ENCODE data around the gene AOAH. TPM values are rescaled to one million over a fixed set of nuclear protein-coding genes. Genes with fewer than 3 reads are reported as not detected.
"Not testable (repeated sequence)": the region's sequence is repeated elsewhere in the genome, so short reads cannot be mapped to it uniquely, and the experiment has no call there.

AOAH gene
- total RNA-seq, 2 donors from 2014 or later: 5.2 to 6.0 TPM

DNA sequence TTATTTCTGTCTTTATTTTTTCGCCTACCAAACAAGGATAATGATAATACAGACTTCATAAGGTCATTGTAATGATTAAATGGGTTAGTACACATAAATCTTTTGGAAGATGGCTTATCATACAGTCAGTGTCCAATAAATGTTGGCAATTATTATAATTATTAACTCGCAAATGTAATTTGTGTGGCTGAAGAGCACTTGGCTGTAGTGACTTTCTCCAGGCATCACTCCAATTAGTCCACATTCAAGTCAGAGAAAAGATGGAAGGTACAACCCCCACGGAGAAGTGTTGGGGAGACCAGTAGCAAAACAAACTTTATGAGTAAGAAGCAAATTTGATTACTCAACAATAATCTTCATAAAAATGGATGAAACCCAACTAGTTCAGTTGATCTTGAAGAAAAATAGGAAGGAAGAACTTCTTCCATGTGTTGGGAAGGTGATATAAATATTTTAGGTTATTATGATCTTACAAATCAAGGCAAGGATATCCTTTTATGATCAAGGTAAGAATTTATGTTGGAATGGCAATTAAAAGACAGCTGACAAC, 5.1 kb downstream of the AOAH start:
- no peak for ATAC-seq
- no peak for DNase-seq (ENCODE audit: low spot score in 2 of 2)
- peaks cover 0 to 10% of the 10 kb centered on the region in 2 donors for H3K9me3 Mint-ChIP-seq
- H3K27ac Mint-ChIP-seq: no peak overlapping the region
- H3K36me3 Mint-ChIP-seq: peaks cover 5 to 23% of the 10 kb centered on the region in 2 donors

DNA sequence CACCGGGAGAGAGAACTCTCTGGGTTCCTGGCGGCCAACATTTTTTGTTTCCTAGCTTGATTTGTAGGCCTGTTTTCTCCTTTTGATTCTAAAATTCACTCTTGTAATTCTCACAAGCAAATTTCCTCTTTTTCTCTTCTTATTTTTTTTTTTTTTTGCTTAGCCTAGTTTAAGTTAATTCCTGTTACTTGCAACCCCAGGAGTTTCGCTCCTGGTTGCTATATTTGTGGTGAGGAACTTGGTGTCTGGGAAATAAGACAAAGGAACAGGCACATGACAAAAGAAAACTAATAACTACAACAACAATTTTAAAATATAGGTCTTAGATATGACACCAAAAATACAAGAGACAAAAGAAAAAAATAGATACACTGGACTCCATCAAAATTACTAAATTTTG, 6.7 kb downstream of the AOAH start:
- H3K36me3 Mint-ChIP-seq: peaks cover 14 to 30% of the 10 kb centered on the region in 2 donors
- H3K27ac Mint-ChIP-seq: no peak overlapping the region
- no peak for ATAC-seq
- peaks cover 0 to 10% of the 10 kb centered on the region in 2 donors for H3K9me3 Mint-ChIP-seq
- DNase-seq (ENCODE audit: low spot score in 2 of 2): no peak

DNA sequence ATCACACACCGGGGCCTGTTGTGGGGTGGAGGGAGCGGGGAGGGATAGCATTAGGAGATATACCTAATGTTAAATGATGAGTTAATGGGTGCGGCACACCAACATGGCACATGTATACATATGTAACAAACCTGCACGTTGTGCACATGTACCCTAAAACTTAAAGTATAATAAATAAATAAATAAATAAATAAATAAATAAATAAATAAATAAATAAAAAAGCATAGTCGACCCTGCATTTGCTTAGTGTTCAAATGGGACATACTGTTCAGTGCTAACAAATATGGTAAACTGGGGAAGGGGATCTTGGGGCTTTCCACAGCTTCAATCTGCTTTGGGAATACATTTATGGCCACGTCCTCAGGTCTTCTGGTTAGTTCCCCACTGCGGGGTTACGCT, 7.5 kb downstream of the AOAH start:
- peaks cover 18 to 37% of the 10 kb centered on the region in 2 donors for H3K36me3 Mint-ChIP-seq
- not testable (repeated sequence) for H3K9me3 Mint-ChIP-seq; DNase-seq (ENCODE audit: low spot score in 2 of 2); ATAC-seq; H3K27ac Mint-ChIP-seq

DNA sequence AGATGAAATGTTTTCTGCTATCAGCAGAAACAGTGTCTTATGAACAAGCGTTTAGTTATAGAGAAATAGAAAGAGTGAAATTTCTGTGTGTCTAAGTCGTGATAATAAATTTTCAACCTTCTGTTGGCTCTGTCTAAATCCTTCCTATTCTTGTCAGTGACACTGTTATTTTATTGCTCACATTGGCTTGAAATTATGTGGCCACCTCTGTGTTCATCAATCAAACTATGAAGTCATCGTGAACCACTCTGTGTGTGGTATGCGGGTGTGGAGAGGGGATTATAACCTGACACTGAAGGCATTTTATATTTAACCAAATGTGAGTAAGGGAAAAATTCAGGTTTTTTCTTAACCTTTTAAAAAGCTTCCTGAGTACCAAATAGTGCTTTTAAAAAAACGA, 12.3 kb downstream of the AOAH start:
- peak in 1 of 2 donors; percentile 39 for ATAC-seq
- no peak overlapping the region for H3K27ac Mint-ChIP-seq
- H3K9me3 Mint-ChIP-seq: peaks cover 5 to 17% of the 10 kb centered on the region in 2 donors
- H3K36me3 Mint-ChIP-seq: peaks cover 45 to 50% of the 10 kb centered on the region in 2 donors
- DNase-seq (ENCODE audit: low spot score in 2 of 2): no peak

DNA sequence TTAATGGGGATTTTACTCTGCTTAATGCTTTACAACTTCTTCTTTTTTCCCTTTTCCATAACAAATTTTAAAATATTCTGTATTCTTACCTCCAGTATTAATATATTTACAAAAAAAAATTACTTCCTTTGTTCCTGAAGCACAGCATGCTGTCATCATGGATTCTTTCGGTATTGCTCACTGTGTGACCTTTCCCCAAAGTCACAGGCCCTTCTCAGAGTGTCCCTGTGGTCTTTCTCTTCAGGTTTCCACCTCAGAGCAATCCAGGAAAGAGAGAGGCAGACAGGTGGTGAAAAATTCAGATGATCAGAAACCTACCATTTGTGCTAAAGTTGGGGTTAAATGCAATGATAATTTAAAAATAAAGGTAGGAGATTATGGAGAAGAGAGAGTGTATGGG, 13.0 kb downstream of the AOAH start:
- Mint-ChIP-seq H3K27ac (peak overlapping the region; percentile 62 to 63), H3K36me3 (peaks cover 48 to 49% of the 10 kb centered on the region in 2 donors), H3K9me3 (peaks cover 3 to 20% of the 10 kb centered on the region in 2 donors)
- DNase-seq (ENCODE audit: low spot score in 2 of 2) (no peak), ATAC-seq (peak in 1 of 2 donors; percentile 56)

DNA sequence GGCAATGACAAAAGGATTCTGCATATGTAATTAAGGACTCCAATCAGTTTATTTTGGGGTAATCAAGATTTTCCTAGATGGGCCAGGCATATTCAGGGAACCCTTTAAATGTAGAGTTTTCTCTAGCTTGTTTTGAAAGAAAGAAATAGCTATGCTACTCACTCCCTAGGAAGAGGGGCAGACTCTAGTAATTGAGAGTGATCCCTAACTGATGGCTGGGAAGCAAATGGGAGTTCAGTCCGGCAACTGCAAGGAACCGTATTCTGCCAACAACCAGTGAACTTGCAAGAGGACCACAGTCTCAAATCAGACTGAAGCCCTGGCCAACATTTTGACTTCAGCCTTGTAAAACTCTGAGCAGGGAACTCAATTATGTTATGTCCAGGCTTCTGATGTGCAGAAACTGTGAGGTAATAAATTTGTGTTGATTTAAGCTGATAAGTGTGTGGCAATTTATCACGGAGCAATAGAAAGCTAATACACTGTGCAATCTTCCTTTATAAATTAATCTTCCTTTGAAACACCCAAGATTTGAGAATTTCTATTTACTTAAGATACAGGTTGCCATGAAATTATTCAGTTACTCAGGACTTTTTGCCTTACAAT, 14.0 kb downstream of the AOAH start:
- Mint-ChIP-seq H3K9me3 (peaks cover 3 to 21% of the 10 kb centered on the region in 2 donors), H3K27ac (no peak overlapping the region), H3K36me3 (peaks cover 54 to 59% of the 10 kb centered on the region in 2 donors)
- ATAC-seq (no peak), DNase-seq (ENCODE audit: low spot score in 2 of 2) (no peak)

DNA sequence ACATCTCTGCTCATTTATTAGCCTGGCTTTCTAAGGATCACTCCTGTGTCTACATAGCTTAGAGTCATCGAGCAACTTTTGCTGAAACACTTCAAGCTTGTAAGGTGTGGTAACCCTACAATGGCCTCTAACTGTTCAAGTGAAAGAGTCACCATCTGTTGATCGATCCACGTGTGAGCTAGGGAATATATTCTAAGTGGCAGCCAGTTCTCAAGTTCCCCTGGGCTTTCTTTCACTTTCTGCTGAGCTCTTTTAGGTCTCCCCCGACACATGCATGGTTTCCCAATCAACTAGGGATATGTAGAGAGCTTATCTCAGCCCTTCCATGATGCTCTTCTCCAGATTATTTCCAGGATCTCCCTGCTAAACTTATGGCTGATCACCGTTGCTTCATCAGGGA, 15.5 kb downstream of the AOAH start:
- Mint-ChIP-seq H3K9me3 (peaks cover 7 to 27% of the 10 kb centered on the region in 2 donors), H3K36me3 (peaks cover 66 to 74% of the 10 kb centered on the region in 2 donors), H3K27ac (peak overlapping the region in 1 of 2 donors; percentile 85)
- ATAC-seq: peak in 1 of 2 donors; percentile 20
- no peak for DNase-seq (ENCODE audit: low spot score in 2 of 2)

DNA sequence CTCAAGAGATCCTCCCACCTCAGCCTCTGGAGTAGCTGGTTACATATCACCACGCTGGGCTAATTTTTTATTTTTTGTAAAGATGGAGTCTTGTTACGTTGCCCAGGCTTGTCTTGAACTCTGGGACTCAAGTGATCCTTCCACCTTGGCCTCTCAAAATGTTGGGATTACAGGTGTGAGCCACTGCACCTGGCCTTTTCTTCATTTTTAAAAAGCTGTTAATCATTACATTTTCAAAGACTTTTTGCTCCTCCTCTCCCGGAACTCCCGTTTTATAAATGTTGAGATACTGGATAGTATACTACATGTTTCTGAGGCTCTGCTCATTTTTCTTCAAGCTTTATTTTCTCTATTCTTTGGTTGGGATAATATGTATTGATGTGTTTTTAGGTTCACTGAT, 16.4 kb downstream of the AOAH start:
- peak overlapping the region; percentile 85 to 95 for H3K27ac Mint-ChIP-seq
- ATAC-seq: no peak
- DNase-seq (ENCODE audit: low spot score in 2 of 2): no peak
- H3K36me3 Mint-ChIP-seq: peaks cover 58 to 74% of the 10 kb centered on the region in 2 donors
- H3K9me3 Mint-ChIP-seq: peaks cover 7 to 27% of the 10 kb centered on the region in 2 donors

DNA sequence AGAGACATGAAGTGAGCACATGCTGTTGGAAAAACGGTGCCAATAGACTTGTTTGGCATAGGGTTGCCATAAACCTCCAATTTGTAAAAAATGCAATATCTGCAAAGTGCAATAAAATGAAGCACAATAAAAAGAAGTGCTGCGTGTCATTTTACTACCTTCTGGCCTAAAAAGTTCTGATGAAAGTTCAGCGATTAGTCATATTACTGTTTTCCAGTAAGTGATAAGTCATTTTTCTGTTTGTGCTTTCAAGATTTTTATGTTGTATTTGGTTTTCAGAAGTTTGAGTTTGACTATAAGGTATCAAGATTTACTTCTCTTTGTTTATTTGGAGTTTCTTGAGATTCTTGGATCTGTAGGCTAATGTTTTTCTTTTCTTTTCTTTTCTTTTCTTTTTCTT, 16.8 kb downstream of the AOAH start:
- peaks cover 7 to 27% of the 10 kb centered on the region in 2 donors for H3K9me3 Mint-ChIP-seq
- DNase-seq (ENCODE audit: low spot score in 2 of 2): no peak
- H3K27ac Mint-ChIP-seq: peak overlapping the region; percentile 85 to 95
- H3K36me3 Mint-ChIP-seq: peaks cover 54 to 70% of the 10 kb centered on the region in 2 donors
- ATAC-seq: peak; percentile 52 to 88

DNA sequence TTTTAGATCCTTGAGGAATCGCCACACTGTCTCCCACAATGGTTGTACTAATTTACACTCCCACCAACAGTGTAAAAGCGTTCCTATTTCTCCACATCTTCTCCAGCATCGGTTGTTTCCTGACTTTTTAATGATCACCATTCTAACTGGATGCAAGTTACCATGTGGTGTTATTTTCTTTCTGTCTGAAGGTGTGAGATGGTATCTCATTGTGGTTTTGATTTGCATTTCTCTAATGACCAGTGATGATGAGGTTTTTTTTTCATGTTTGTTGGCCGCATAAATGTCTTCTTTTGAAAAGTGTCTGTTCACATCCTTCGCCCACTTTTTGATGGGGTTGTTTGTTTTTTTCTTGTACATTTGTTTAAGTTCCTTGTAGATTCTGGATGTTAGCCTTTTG, 20.4 kb downstream of the AOAH start:
- not testable (repeated sequence) for DNase-seq (ENCODE audit: low spot score in 2 of 2); H3K27ac Mint-ChIP-seq; ATAC-seq
- Mint-ChIP-seq H3K36me3 (peaks cover 32 to 40% of the 10 kb centered on the region in 2 donors), H3K9me3 (peaks cover 7 to 15% of the 10 kb centered on the region in 2 donors)

DNA sequence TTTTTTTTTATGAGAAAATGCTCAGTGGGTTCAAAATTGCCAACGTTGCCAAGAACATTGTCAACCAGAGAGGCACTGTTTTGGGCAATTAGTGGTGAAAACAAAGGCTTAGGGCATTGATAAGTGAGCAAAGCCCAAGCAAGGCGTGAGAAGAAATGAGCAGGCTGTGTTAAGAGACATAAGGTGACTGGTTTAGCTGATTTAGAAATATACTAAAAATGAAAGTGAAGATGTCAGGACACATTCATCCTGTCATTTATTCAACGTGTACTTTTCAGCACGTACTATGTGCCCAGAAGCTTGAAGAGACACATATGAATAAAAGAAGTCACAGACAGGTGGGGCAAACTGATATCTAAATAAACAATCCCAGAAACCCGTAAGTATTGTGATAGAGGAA, 31.8 kb downstream of the AOAH start:
- peaks cover 5 to 6% of the 10 kb centered on the region in 2 donors for H3K36me3 Mint-ChIP-seq
- peaks cover 7 to 8% of the 10 kb centered on the region in 2 donors for H3K9me3 Mint-ChIP-seq
- DNase-seq (ENCODE audit: low spot score in 2 of 2): no peak
- ATAC-seq: no peak
- no peak overlapping the region for H3K27ac Mint-ChIP-seq

DNA sequence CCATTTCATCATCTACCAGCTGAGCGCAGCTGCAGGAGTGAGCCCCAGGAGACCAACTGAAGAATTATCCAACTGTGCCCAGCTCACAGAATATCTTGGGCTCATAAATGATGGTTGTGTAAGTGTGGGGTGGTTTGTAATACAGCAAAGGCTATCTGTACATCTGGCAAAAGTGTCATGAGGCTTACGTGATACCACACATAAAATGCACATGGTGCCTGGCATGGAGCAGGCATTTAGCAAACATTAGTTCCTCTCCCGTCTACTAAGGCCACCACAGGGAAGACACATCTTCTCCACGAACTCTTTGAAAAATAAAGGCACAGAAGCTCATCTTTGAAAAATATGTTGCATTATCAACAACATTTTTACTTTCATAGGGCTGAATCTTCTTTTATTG, 32.3 kb downstream of the AOAH start:
- Mint-ChIP-seq H3K27ac (peak overlapping the region in 1 of 2 donors; percentile 17), H3K9me3 (peaks cover 7 to 8% of the 10 kb centered on the region in 2 donors), H3K36me3 (peaks cover 5 to 6% of the 10 kb centered on the region in 2 donors)
- DNase-seq (ENCODE audit: low spot score in 2 of 2) (no peak), ATAC-seq (no peak)

DNA sequence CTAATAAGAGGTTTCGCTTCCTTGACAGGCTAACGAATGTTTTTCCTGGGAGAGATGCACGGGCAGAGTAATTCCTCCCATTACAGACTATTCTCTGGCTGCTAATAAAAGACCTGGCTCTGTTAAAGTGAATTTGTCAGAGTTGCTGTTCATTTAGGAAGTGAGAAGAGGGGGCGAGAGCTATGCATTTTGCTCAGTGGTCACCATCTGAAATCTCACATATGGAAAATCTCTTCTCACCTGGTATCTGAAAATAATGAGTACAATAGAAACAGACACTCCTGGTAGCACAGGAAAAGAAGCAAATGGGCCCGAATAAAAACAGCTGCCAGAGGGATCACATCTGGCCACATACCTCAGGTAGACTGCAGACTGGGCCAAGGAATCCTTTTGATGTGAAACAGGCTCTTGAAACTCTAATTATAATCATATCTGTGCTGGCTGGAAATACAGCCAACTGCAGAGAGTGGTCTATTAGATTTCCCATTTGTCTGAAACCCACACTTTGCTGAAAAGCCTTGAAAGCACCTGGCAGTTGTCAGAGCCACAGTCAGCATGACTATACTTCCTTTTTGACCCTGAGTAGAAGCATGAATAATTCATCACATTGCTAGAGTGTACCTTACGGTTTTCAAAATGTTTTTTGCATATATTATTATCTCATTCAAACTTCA, 33.6 kb downstream of the AOAH start:
- peaks cover 7 to 8% of the 10 kb centered on the region in 2 donors for H3K9me3 Mint-ChIP-seq
- peak; percentile 52 to 67 for ATAC-seq

DNA sequence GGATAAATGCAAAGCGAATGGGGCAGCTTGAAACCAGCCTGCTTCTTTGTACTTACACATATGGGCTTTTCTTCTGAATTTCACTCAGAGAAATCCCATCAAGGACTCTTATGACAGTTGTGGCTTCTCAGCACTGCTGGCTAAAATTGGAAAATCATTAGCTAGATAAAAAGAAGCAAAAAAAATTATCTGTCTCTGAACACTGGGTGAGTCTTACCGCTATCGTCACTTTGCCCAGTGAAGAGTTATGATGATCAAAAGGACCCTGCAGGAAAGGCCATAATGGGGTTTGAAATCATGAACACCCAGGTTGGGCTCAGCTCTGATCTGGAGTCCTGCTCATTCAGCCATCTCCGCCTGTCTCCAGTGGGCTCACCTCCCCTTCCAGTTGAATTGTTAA, 34.3 kb downstream of the AOAH start:
- peak overlapping the region; percentile 24 to 67 for H3K27ac Mint-ChIP-seq
- ATAC-seq: no peak
- no peak for DNase-seq (ENCODE audit: low spot score in 2 of 2)
- H3K36me3 Mint-ChIP-seq: peaks cover 6 to 11% of the 10 kb centered on the region in 2 donors
- H3K9me3 Mint-ChIP-seq: peaks cover 7 to 8% of the 10 kb centered on the region in 2 donors

More for the DNA sequence above, 33.6 kb downstream of the AOAH start:
- Mint-ChIP-seq H3K27ac (peak overlapping the region; percentile 24 to 67), H3K36me3 (peaks cover 6 to 10% of the 10 kb centered on the region in 2 donors)
- no peak for DNase-seq (ENCODE audit: low spot score in 2 of 2)

DNA sequence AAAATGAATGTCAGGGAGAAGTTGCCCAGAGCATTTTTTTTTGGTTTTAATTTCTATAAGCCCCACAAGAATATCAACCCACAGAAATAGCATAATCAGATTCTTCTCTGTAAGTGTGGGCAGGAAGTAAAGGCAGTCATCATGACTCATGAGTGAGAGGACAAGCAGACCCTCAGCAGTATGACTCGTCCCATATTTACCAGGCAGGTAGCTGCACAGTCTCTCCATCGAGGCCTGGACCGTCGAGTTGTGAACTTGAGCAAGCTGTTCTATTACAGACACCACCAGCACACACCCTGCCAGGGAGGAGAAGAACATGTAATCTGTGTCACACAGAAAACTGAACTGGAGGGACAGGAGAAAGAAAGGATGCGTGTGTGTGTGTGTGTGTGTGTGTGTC, 37.8 kb downstream of the AOAH start:
- Mint-ChIP-seq H3K36me3 (peaks cover 6 to 15% of the 10 kb centered on the region in 2 donors), H3K9me3 (peaks cover 0 to 3% of the 10 kb centered on the region in 2 donors), H3K27ac (peak overlapping the region in 1 of 2 donors; percentile 85)
- peak in 1 of 2 donors; percentile 31 for DNase-seq (ENCODE audit: low spot score in 2 of 2)
- ATAC-seq: peak; percentile 82 to 89

DNA sequence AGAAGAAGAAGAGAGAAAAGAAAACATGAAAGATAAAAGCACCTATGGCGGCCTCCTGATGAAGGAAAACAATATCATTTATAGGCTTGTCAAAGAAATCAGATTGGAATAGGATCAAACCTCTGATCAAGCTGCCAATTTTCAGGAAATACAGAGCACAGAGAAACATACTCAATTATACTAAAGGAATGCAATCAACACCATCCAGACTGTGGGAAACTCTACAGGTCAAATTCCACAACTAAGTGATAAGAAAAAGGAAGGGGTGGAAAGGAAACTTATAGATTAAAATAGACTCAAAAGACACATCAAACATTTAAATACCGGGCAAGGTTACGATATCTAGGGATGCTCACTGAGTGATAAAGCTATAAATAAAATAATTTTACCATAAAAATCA, 39.3 kb downstream of the AOAH start:
- peak overlapping the region in 1 of 2 donors; percentile 75 for H3K27ac Mint-ChIP-seq
- peaks cover 6 to 9% of the 10 kb centered on the region in 2 donors for H3K36me3 Mint-ChIP-seq
- ATAC-seq: no peak
- DNase-seq (ENCODE audit: low spot score in 2 of 2): no peak
- H3K9me3 Mint-ChIP-seq: no peaks in the 10 kb centered on the region

DNA sequence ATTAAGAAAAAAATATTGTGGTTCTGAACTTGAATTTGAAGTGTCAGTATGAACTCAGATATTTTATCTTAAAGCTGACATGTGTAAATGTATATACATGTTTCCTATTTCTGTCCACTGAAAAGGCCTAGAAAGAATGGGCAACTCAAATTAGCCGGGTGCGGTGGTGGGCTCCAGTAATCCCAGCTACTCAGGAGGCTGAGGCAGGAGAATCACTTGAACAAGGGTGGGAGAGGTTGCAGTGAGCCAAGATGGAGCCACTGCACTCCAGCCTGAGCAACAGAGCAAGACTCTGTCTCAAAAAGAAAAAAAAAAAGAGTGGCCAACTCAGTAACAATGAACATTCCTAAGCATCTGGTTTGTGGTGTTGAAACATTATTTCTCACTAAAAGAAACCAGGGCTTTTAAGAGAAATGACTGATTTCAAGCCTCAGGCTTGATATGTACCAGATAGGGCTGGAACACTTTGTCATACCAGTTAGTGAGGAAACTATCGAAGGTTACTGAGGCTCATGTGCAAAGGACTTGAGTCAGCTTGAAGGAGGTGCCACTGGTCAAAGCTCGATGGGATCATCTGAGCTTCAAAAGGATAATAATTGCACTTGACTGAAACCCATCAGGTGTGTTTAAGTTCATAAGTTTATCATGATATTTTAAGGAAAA, 40.5 kb downstream of the AOAH start:
- ATAC-seq: peak; percentile 81 to 87
- Mint-ChIP-seq H3K9me3 (no peaks in the 10 kb centered on the region), H3K36me3 (peaks cover 0 to 9% of the 10 kb centered on the region in 2 donors), H3K27ac (peak overlapping the region; percentile 22 to 75)
- DNase-seq (ENCODE audit: low spot score in 2 of 2): no peak
